ENCODE results near the gene CDK18. TPM values are rescaled to one million over a fixed set of nuclear protein-coding genes. Genes with fewer than 3 reads are reported as not detected.

The CDK18 gene
- total RNA-seq, 1 donor from 2014 or later = 0.39 TPM

DNA sequence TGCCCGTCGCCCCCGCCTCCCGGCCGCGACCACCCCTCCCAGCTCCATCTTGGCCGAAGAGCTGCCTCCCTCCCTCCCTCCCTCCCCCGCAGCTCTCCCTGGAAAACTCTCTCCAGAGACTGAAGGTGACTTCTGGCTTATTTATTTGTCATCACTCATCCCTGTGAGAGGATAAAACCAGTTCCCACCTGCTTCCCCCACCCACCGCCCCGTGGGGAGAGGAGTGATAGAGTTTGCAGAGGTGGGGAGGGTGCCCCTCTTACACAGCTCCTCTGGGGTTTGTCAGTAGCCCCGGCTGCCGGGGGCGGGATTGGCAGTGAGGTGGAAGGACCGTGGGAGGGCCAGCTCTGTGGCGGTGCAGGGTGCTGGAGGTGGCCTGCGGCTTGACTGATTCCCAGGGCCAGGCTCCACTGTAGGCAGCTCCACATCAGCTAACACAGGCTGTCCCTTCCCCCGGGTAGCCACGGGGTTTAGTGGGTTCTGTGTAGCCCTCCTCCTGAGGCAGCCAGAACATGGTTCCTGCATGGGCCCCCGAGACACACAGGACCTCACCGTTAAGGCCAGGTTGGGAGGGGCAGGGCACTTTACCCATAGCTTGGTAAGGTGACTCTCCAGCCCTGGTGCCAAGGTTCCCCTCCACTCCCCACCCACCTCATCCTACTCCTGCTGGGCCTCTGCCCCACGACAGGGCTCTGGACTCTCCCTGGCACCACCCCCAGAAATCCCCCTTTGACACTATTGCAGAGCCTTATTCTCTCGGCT, 65.1 kb downstream of the CDK18 start:
- DNase-seq (ENCODE audit: low read depth in 2 of 2) = no peak

DNA sequence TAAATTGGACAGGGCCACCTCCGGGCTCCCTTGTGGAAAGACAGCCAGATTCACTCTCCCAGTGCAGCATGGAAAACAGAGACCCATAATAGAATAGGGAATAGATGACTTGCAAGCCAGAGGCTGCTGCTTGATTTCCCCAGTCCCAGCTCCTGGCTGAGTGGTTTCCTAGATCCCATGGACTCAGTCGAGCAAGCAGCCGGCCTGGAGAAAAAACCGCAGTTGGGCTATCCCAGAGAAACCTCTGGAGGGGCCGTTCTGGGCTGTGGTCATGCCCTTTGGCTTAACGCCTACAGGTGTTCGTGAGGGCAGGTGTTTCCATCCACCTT, 65.7 kb downstream of the CDK18 start:
- DNase-seq (ENCODE audit: low read depth in 2 of 2) = no peak

DNA sequence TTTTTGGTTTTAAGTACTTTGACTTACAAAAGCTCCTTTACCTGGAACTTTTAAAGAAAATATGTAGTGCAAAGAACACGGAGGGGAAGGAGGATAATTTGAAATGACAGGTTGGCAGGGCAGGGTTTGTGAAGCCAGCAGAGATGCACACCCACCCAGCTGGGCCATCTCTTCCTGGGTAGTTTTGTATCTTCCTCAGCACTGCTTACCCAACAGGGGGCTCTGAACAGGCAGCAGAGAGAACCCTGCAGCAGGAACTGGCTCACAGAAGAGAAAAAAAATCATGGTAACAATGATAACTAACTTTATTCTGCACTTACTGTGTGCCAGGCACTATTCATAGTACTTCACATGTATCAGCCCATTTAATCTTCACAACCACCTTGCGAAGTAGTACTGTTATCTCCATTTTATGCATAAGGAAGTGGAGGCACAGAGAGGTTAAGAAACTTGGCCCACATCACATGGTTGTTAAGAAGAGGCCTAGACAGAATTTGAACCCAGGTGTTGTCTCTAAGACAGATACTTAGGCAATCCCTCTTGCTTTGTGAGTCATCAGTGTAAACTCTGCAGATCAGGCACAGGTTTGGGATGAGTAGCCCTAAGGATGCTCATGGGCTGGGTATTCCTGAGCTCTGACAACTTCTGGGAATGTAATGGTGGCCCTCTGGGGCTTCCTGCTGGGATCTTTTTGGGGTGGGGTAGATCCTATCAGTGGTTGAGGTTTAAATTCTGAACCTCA, 66.5 kb downstream of the CDK18 start:
- DNase-seq (ENCODE audit: low read depth in 2 of 2) = no peak

DNA sequence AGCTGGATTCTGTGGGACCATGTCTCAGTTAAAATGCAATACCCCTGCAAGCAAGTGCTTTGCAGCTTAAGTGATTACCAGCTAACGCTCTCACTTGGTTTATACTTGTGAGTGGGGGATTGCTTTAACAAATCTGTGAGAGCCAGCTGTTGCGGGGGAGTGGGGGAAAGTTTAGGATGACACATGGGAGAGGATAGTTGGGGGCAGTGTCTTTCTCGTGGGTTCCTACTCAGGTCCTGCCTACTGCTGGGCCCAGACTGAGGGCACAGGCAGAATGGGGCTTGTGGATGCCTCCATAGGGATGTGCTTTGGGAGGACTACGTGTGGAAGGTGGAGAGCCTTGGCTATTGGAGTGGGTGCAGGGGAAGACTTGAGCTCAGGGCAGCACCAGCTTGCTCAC, 67.3 kb downstream of the CDK18 start:
- DNase-seq (ENCODE audit: low read depth in 2 of 2) = no peak

DNA sequence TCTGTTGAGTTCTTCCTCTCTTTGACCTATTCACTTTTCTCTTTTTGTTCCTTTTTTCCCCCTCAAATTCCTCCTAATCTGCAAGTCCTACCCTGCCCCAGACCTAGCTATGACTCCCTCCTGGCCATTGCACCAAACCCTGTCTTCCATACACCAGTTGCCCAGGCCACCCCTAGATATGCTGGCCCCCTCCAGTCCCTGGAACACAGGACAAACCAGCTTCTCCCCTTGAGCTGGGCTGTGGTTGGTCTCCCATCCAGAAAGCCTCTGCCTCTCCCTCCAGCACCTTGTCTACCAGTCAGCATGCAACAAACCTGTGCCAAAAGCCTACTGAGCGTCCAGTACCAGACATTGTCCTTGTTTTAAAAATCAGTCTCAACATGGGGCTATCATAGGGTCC, 68.0 kb downstream of the CDK18 start:
- DNase-seq (ENCODE audit: low read depth in 2 of 2) = no peak

DNA sequence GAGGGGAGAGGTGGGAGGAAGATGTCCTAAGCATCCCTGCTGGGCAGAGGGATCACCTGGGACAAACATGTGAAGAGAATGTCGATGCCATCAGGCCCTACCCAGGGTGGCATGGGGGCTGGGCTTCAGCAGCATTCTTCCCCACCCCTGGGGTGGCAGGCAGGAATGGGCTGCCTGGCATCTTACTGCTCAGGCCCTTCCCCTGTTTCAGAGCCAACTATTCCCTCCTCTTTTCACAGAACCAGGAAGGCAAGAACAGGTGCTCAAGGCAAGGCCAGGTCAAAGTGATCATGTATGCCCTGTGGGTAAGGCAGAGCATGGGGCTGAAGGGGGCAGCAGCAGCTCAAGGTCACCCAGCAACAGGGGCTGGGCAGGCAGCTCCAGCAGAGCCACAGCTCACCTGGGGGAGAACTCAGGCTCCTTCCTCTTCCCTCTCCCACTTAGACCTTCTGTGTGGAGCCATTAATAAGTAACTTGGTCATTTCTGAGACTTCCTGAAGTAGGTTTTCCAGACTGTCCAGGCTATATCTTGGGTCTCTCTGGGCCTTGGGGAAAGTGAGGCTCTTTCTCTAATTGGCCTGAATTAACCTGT, 70.9 kb downstream of the CDK18 start:
- DNase-seq (ENCODE audit: low read depth in 2 of 2) = no peak

DNA sequence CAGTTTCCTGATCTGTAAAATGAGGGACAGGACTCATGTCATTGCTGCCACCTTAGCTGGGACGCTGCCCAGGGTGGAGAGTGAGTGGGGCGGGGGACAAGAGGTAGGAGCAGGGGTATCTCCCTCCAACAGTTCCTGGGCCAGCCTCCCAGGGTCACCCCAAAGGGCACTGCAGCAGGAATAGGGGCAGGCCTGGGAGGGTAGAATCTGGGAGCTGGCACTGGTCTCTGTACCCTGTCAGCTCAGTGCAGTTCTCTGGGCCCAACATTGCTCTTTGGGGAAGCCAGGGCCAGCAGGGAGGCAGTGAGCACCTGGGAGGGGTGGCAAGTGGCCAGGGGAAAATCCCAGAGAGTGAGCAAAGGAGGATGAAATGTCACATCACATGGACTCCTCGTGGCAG, 71.5 kb downstream of the CDK18 start:
- DNase-seq (ENCODE audit: low read depth in 2 of 2) = peak in 1 of 2 donors; percentile 34

DNA sequence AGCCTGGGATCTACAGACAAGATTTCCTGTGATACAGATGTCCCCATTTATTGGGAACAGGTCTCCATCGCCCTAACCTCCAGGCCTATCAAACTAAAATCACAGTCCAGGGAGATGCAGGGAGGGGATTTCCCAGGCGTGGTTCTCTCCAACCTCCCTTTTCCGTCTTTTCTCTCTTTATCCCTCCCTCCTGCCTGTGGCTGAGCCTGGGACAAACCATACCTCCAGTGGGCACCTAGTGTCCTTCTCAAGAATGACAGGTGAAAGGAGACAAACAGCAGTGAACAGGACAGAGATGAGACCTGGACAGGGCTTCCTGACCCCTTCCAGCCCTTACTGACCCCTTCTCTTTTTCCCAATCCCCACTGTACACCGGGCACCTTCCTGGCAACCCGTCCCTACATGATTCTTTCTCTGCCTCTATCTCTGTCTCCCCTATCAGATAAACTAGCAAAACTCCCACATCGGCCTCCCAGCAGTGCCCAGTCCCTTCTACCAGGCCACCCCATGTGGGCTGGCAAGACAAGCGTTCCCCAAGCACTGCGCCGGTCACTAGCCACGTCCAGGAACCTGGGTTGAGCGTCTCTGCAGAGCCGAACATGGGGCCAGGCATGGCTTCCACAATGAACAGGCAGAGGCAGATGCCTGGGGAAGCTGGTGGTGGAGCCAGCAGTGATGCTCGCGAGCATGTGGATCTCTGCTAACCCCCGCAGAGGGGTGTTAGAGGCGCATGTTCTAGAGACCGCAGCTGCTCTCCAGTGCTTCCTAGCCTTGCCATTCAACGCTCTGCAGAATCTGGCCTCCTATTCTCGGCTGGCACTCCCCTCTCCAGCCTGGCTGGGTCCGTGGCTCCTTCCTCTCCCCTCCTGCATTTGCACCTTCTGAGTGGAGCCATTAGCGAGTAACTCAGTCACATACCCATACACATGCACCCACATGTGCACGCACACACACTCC, 72.6 kb downstream of the CDK18 start:
- DNase-seq (ENCODE audit: low read depth in 2 of 2) = peak in 1 of 2 donors; percentile 28

DNA sequence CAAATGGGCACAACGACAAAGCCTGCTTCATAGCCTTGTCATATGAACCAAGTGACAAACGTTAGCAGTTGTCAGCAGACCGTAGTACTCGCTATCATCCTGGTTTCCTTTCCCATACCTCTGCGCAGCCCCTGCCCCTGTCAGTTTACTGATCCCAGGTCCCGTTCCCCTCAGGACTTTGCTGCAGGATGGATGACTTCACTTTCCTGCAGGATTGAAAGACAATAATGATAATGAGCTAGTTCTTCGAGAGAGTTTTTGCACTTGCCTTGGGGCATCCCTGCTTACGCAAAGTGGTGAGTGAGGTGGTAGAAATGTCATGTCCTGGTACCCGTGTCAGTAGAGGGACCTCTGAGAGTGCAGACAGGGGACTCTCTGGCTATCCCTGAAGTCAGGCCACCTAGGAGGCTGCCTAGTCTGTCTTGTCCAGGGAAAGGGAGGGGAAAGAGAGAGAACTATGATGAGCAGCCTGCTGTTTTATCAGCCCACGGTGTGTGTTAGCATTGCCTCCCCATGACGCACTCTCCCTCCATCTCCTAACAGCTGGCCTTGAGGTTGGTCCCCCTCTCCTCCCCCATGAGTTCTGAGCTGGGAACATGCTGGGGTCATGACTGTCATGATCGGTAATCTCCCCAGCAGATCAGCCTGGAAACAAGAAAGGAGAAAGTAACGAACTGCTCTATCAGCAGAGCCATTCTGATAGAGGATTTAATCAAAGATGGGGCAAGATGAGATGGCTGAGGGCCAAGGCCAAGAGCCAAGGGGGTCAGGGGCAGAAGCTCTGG, 73.6 kb downstream of the CDK18 start:
- DNase-seq (ENCODE audit: low read depth in 2 of 2) = no peak

DNA sequence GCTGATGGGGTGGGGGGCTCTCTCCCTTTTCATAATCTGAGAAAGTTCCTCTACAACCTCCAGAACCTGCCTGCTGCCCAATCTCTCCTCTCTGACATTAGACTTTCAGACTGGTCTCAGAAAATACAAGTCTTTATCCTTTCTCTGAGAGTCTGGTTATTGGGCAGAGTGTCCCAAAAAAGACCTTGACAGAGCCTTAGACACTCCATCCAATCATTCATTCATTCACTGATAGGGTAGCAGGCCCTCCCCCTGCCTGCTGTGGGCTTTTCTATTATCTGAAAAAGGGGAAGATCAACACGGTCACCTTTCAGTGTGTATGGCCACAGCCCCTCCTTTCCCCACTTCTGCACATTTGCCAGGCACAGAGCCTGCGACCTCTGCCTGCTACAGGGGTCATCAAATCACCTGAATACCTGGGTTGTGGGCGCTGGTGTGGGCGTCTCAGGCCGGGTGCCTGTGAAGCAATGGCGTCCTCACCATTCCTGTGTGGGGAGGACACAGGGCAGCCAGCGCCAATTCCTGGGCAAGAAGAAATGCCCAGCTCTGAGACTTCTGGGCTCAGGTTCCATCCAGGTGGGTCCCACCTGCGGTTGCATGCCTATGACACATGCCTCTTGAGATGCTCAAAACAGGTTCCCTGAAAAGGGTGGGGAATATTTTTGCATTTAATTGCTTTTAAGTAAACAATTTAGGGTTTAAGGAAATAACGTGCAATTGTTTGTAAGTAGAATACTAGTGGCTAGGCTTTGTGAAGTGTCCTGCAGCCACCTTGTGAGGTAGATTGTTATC, 74.5 kb downstream of the CDK18 start:
- no peak for DNase-seq (ENCODE audit: low read depth in 2 of 2)

DNA sequence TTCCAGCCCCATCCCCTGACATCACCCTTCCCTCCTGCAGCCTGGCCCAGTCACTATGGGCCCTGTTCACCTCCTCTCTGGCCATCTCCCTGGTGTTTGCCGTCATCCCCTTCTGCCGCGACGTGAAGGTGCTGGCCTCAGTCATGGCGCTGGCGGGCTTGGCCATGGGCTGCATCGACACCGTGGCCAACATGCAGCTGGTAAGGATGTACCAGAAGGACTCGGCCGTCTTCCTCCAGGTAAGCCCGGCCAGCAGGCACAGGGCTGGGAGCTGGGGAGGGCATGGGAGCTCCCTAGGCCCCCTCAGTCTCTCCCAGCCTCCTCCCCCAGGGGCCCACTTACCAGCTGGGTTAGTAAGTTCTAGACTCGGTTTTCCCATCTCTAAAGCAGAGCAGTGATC, 75.2 kb downstream of the CDK18 start:
- no peak for DNase-seq (ENCODE audit: low read depth in 2 of 2)

DNA sequence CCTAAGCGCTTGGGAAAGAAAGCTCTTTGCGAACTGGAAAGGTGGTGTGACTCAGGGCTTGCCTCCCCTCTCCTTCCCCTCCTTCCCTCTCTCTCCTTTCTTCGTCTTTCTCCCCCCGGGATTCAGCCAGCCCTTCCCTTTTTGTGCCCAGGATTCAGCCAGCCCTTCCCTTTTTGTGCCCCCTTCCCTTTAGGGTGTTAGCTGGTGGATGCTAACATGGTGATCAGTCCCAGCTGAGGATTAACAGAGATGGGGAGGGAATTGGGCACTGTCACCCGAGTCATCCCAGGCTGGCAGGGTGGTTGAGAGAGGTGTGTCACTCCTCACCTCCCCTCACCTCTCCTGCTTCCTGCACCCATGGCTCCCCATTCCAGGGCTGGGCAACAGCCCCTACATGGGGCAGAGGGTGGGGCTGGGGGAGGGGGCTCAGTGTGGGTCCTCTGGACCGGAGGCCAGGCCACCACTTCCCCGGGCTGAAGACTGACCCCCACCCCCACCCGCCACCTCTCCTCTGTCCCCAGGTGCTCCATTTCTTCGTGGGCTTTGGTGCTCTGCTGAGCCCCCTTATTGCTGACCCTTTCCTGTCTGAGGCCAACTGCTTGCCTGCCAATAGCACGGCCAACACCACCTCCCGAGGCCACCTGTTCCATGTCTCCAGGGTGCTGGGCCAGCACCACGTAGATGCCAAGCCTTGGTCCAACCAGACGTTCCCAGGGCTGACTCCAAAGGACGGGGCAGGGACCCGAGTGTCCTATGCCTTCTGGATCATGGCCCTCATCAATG, 75.9 kb downstream of the CDK18 start:
- no peak for DNase-seq (ENCODE audit: low read depth in 2 of 2)

DNA sequence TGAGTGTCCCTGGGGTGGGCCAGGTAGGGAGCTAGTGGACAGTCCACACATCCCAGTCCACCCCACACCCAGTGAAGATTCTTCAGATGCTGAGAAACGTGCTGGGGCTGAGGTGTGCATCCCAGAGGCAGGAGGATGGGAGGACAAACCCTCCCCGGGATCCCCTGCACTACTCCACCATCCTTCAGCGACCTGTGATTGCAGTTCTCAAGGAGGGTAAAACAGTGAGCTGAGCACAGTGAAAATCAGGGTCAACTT, 76.4 kb downstream of the CDK18 start:
- no peak for DNase-seq (ENCODE audit: low read depth in 2 of 2)

DNA sequence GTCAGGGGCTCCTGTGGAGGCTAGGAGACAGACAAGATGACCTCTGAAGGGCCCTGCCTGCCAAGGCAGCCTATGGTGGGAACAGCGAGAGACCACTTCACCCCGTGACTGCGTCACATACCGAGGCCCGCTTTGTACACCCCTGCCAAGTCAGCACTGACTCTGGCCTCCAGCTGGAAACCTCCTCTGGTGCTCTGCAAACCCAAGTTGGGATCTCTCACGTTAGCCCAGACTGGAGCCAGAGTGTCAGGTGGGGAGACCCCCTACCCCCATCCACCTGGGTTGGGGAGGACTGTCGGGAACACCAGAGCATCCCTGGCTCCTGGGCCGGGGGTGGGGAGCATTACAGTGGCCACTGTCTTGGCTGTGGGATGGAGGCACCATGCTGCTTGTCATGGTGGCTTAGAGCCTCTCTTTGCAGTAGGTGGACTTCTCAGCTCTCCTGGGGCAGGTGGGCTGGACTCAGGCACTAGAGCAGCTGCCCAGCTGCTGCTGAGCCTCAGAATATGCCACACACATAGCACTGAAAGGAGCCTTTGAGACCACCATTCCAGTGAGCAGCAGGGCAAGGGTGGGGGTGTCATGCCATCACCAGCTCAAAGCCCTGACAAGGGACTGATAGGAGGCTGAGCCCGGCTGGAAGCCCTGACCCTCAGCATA, 77.0 kb downstream of the CDK18 start:
- DNase-seq (ENCODE audit: low read depth in 2 of 2) = no peak

DNA sequence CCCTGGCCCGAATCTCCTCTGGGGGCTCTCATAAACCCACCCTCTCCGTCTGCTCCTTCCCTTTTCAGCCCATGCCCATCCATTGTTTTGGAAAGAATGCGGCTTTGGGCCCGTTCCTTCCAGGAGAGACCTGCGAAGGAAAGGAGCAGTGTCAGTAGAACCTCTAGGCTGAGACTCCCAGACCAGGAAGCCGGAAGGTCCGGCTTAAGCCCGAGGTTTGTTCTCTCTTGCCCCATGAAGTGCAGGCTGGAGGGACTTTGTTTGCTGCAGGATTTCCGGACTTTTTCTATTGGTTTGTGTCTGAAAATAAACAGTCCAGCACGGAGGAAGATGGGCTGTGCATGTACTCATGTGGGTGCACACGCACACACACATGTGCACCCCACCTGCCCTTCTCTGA, 77.6 kb downstream of the CDK18 start:
- no peak for DNase-seq (ENCODE audit: low read depth in 2 of 2)
